PC-9 (cell line): ENCODE results near the gene SLC4A1. TPM values are rescaled to one million over a fixed set of nuclear protein-coding genes. Genes with fewer than 3 reads are reported as not detected.

Experiments used
- BruUV-seq: library from RNA; stranded (reverse); fragments of 400-500 nt; replicated peaks from 2 replicates; lab custom pipeline; 2021; lab: Mats Ljungman, UMichigan
- CTCF ChIA-PET: fragments of 300-600 bp; sonication (Branson Sonifier 250); formaldehyde crosslinking; loops from one replicate; lab custom pipeline; 2022; ENCODE audit warnings: antibody characterized with exemption; lab: Charles Lee
- POLR2A ChIA-PET: fragments of 300-600 bp; sonication (Branson Sonifier 250); formaldehyde crosslinking; loops from one replicate; lab custom pipeline; 2022; ENCODE audit warnings: antibody characterized with exemption; ENCODE audit not compliant: unreplicated experiment; lab: Charles Lee
- DNase-seq, 2 experiments: peaks; one replicate each; pipeline versions ENCODE4 v3.0.0 to v3.0.0-alpha.2; 2015 to 2022; ENCODE audit warnings: mixed read lengths in 1 of 2
- H2AFZ ChIP-seq: fragments of 200-600 bp; sonication (generic); 2 replicates; pipeline ENCODE4 v1.8.1; 2017; ENCODE audit warnings: antibody characterized with exemption
- H3F3A ChIP-seq: fragments of 200-600 bp; sonication (generic); 2 replicates; pipeline ENCODE4 v1.8.1; 2017; ENCODE audit warnings: antibody characterized with exemption, mild to moderate bottlenecking, low read depth; ENCODE audit not compliant: insufficient read depth
- H3K27ac ChIP-seq: fragments of 200-600 bp; sonication (generic); 2 replicates; pipeline ENCODE4 v1.6.1; 2016; ENCODE audit warnings: mixed run types
- H3K27me3 ChIP-seq: fragments of 200-600 bp; sonication (generic); 2 replicates; pipeline ENCODE4 v1.6.1; 2016; ENCODE audit warnings: low read depth, mixed run types; ENCODE audit not compliant: insufficient read depth
- H3K36me3 ChIP-seq: fragments of 200-600 bp; sonication (generic); 2 replicates; pipeline ENCODE4 v1.6.1; 2016; ENCODE audit warnings: low read depth, mixed run types
- H3K4me1 ChIP-seq: fragments of 200-600 bp; sonication (generic); replicated peaks from 2 replicates; pipeline ENCODE4 v1.6.1; 2016; ENCODE audit warnings: mixed run types; ENCODE audit not compliant: insufficient read depth
- H3K4me2 ChIP-seq: fragments of 200-600 bp; sonication (generic); 2 replicates; pipeline ENCODE4 v1.6.1; 2017; ENCODE audit warnings: mixed run types
- H3K4me3 ChIP-seq: fragments of 200-600 bp; sonication (generic); 2 replicates; pipeline ENCODE4 v1.6.1; 2016; ENCODE audit warnings: mixed run types
- H3K79me2 ChIP-seq: fragments of 200-600 bp; sonication (generic); 2 replicates; pipeline ENCODE4 v1.6.1; 2017; ENCODE audit warnings: low read depth, mixed run types
- H3K9me2 ChIP-seq: fragments of 200-600 bp; sonication (generic); 2 replicates; pipeline ENCODE4 v1.8.1; 2017; ENCODE audit warnings: mild to moderate bottlenecking; ENCODE audit not compliant: insufficient read depth
- H3K9me3 ChIP-seq: fragments of 200-600 bp; sonication (generic); 2 replicates; pipeline ENCODE4 v1.8.1; 2016; ENCODE audit warnings: low read depth; ENCODE audit not compliant: insufficient read depth
- H4K20me1 ChIP-seq: fragments of 200-600 bp; sonication (generic); 2 replicates; pipeline ENCODE4 v1.8.1; 2017; ENCODE audit not compliant: insufficient read depth
- CTCF ChIP-seq: fragments of 200-600 bp; sonication (generic); conservative IDR thresholded peaks from 2 replicates; pipeline ENCODE4 v1.6.1; 2017; ENCODE audit warnings: mixed run types, antibody characterized with exemption, mild to moderate bottlenecking, moderate library complexity
- EZH2 ChIP-seq: fragments of 200-600 bp; sonication (generic); IDR thresholded peaks from 2 replicates; pipeline ENCODE4 v1.8.0; 2017; ENCODE audit warnings: antibody characterized with exemption, low read depth
- intact Hi-C: fragments of 100-400 bp; cut with micrococcal nuclease; formaldehyde crosslinking; loops from one replicate; pipeline ENCODE4 v1.10.0; 2022; ENCODE audit not compliant: unreplicated experiment
- total RNA-seq: library from RNA; stranded (reverse); gene quantifications from 2 replicates; pipeline ENCODE4 v1.2.3, GENCODE V29; 2021

SLC4A1 gene
- total RNA-seq, 1 experiment from 2014 or later = not detected

GRCh38 chr17:44272954-44273353 is 5.0 kb upstream of the SLC4A1 start:
- intact Hi-C loops = no loop called here
- Histone ChIP-seq H3K36me3 (no peaks in the 10 kb centered on the region), H3K27ac (no peak overlapping the region), H3K9me2 (no peaks in the 10 kb centered on the region), H3K4me3 (no peak overlapping the region), H3K4me1 (no peaks in the 10 kb centered on the region), H3K79me2 (no peaks in the 10 kb centered on the region), H2AFZ (no peak overlapping the region), H3F3A (no peaks in the 10 kb centered on the region), H4K20me1 (no peaks in the 10 kb centered on the region), H3K9me3 (no peaks in the 10 kb centered on the region), H3K4me2 (no peak overlapping the region), H3K27me3 (0 out of 2 replicates have a peak, but pooled peaks cover 4% of the 10 kb centered on the region)
- no TSS peak for BruUV-seq
- CTCF ChIA-PET = no interaction called here
- POLR2A ChIA-PET = interaction anchor here (0.6 kb wide), 1 partner anchor 48 kb away, joined by 4 read pairs; no protein-coding TSS in a partner anchor
- TF ChIP-seq EZH2 (no peak), CTCF (no peak)
- DNase-seq = no peak

- POLR2A ChIA-PET = interaction anchor here (0.6 kb wide), 1 partner anchor 48 kb away, joined by 4 read pairs; no protein-coding TSS in a partner anchor
- no peak overlapping the region for H3K4me2 ChIP-seq
- intact Hi-C loops = no loop called here
- no peaks in the 10 kb centered on the region for H3K36me3 ChIP-seq
- H3K9me2 ChIP-seq = no peaks in the 10 kb centered on the region
- CTCF ChIA-PET = no interaction called here
- no peaks in the 10 kb centered on the region for H3K4me1 ChIP-seq
- H3F3A ChIP-seq = no peaks in the 10 kb centered on the region
- no peak overlapping the region for H2AFZ ChIP-seq
- TF ChIP-seq EZH2 = no peak
- no peak for TF ChIP-seq CTCF
- no peak for DNase-seq
- H3K9me3 ChIP-seq = no peaks in the 10 kb centered on the region
- H3K79me2 ChIP-seq = no peaks in the 10 kb centered on the region
- no peaks in the 10 kb centered on the region for H4K20me1 ChIP-seq
- 0 out of 2 replicates have a peak, but pooled peaks cover 4% of the 10 kb centered on the region for H3K27me3 ChIP-seq
- no TSS peak for BruUV-seq
- H3K4me3 ChIP-seq = no peak overlapping the region
- H3K27ac ChIP-seq = no peak overlapping the region
Measured at GRCh38 chr17:44272321-44272951, 4.5 kb upstream of the SLC4A1 start.

- H3F3A ChIP-seq = no peaks in the 10 kb centered on the region
- no peak overlapping the region for H3K4me2 ChIP-seq
- no peaks in the 10 kb centered on the region for H3K4me1 ChIP-seq
- no peak for DNase-seq
- 0 out of 2 replicates have a peak, but pooled peaks cover 4% of the 10 kb centered on the region for H3K27me3 ChIP-seq
- no peak overlapping the region for H3K27ac ChIP-seq
- no peaks in the 10 kb centered on the region for H4K20me1 ChIP-seq
- TF ChIP-seq EZH2 (no peak), CTCF (no peak)
- no peak overlapping the region for H3K4me3 ChIP-seq
- intact Hi-C loops = no loop called here
- ChIA-PET CTCF (no interaction called here), POLR2A (no interaction called here)
- no TSS peak for BruUV-seq
- no peak overlapping the region for H2AFZ ChIP-seq
- H3K9me3 ChIP-seq = no peaks in the 10 kb centered on the region
- H3K9me2 ChIP-seq = no peaks in the 10 kb centered on the region
- no peaks in the 10 kb centered on the region for H3K36me3 ChIP-seq
- H3K79me2 ChIP-seq = no peaks in the 10 kb centered on the region
Measured at GRCh38 chr17:44269535-44270240, 1.8 kb upstream of the SLC4A1 start.
